GM23248 (cell line): ENCODE data around the gene HLA-DMA.

ENCODE experiments used
- EZH2 ChIP-seq: fragments of 200-600 bp; sonication (generic); IDR thresholded peaks from 2 replicates; pipeline ENCODE4 v1.6.1; 2018; ENCODE audit warnings: antibody characterized with exemption, mild to moderate bottlenecking; ENCODE audit not compliant: insufficient read depth, poor library complexity, severe bottlenecking
- EZH2phosphoT487 ChIP-seq: fragments of 200-600 bp; sonication (generic); IDR thresholded peaks from 2 replicates; pipeline ENCODE4 v1.6.1; 2018; ENCODE audit warnings: antibody characterized with exemption, moderate library complexity, mild to moderate bottlenecking, low read depth; ENCODE audit not compliant: insufficient read depth

GRCh38 chr6:32973144-32974015 is 20.5 kb upstream of the HLA-DMA start:
- TF ChIP-seq EZH2, result no peak
- TF ChIP-seq EZH2phosphoT487, result no peak
